SK-N-SH (cell line): Measurements from ENCODE around the gene SMAD2.

ENCODE experiments used
- CTCF ChIP-seq: fragments of 200-600 bp; sonication (generic); IDR thresholded peaks from 2 replicates; pipeline ENCODE4 v1.6.1; 2017; ENCODE audit warnings: antibody characterized with exemption, mild to moderate bottlenecking, moderate library complexity
- ELF1 ChIP-seq: IDR thresholded peaks from 2 replicates; pipeline ENCODE4 v1.4.0; 2012
- EZH2phosphoT487 ChIP-seq: fragments of 200-600 bp; sonication (generic); IDR thresholded peaks from 2 replicates; pipeline ENCODE4 v1.6.1; 2017; ENCODE audit warnings: low read depth, mixed run types, mild to moderate bottlenecking, antibody characterized with exemption, moderate library complexity, borderline replicate concordance
- FOXM1 ChIP-seq: IDR thresholded peaks from 2 replicates; pipeline ENCODE4 v1.4.0; 2012; ENCODE audit warnings: low read depth, mild to moderate bottlenecking
- GATA2 ChIP-seq: sonication (generic); formaldehyde crosslinking; IDR thresholded peaks from 2 replicates; pipeline ENCODE4 v1.5.0; 2020; ENCODE audit warnings: mild to moderate bottlenecking, missing genetic modification reagents
- NRF1 ChIP-seq: IDR thresholded peaks from 2 replicates; pipeline ENCODE4 v1.6.1; 2012; ENCODE audit warnings: low read depth, mild to moderate bottlenecking, low read length
- PBX3 ChIP-seq: IDR thresholded peaks from 2 replicates; pipeline ENCODE4; 2012
- POLR2AphosphoS5 ChIP-seq: IDR thresholded peaks from 2 replicates; pipeline ENCODE4 v1.6.1; 2012; ENCODE audit warnings: low read depth, low read length
- RAD21 ChIP-seq: IDR thresholded peaks from 2 replicates; pipeline ENCODE4 v1.6.1; 2012; ENCODE audit warnings: mild to moderate bottlenecking, low read length
- ZBTB33 ChIP-seq: IDR thresholded peaks from 2 replicates; pipeline ENCODE4 v1.4.0; 2012; ENCODE audit warnings: low read depth, borderline replicate concordance

GRCh38 chr18:47906408-47906807, 24.1 kb downstream of the SMAD2 start:
- no peak for TF ChIP-seq RAD21
- no peak for TF ChIP-seq PBX3
- no peak for TF ChIP-seq FOXM1
- TF ChIP-seq CTCF = no peak
- TF ChIP-seq POLR2AphosphoS5 = no peak
- TF ChIP-seq NRF1 = no peak
- no peak for TF ChIP-seq GATA2 (CRISPR knock-in tag)
- no peak for TF ChIP-seq EZH2phosphoT487
- TF ChIP-seq ELF1 = no peak
- TF ChIP-seq ZBTB33 = no peak
